SU-DHL-6 (cell line): Measurements from ENCODE around the gene PINLYP.

ENCODE experiments used
- EZH2phosphoT487 ChIP-seq: fragments of 200-600 bp; sonication (generic), shearing (Covaris generic); conservative IDR thresholded peaks from 2 replicates; pipeline ENCODE4 v1.6.1; 2018; ENCODE audit warnings: mild to moderate bottlenecking, antibody characterized with exemption, low read length, moderate library complexity, mixed read lengths
- TF ChIP-seq, protein P1 (sequence below): fragments of 200-600 bp; sonication (generic); IDR thresholded peaks from one replicate; pipeline ENCODE4 v1.5.1; 2017; ENCODE audit warnings: antibody characterized with exemption, mild to moderate bottlenecking, low read length, moderate library complexity; ENCODE audit not compliant: insufficient read depth, poor library complexity, severe bottlenecking

DNA sequence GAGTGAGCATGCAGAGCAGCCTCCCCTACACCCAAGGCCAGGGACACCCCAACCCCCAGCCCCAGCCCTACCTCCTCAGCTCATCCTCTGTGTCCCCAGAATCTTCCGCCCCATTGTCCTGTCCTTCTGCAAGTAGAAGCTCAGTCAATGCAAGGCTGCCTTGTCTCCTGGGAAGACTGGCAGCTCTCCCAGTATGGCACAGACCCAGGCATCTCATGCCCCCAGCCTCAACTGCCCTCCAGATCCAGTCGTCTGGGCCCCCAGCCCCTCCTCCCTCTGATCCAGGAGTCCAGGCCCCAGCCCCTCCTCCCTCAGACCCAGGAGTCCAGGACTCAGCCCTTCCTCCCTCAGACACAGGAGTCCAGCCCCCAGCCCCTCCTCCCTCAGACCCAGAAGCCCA lies 29.6 kb upstream of the PINLYP start:
- TF ChIP-seq, protein P1, sequence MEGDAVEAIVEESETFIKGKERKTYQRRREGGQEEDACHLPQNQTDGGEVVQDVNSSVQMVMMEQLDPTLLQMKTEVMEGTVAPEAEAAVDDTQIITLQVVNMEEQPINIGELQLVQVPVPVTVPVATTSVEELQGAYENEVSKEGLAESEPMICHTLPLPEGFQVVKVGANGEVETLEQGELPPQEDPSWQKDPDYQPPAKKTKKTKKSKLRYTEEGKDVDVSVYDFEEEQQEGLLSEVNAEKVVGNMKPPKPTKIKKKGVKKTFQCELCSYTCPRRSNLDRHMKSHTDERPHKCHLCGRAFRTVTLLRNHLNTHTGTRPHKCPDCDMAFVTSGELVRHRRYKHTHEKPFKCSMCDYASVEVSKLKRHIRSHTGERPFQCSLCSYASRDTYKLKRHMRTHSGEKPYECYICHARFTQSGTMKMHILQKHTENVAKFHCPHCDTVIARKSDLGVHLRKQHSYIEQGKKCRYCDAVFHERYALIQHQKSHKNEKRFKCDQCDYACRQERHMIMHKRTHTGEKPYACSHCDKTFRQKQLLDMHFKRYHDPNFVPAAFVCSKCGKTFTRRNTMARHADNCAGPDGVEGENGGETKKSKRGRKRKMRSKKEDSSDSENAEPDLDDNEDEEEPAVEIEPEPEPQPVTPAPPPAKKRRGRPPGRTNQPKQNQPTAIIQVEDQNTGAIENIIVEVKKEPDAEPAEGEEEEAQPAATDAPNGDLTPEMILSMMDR: no peak
- no peak for TF ChIP-seq EZH2phosphoT487
